Upper lobe of left lung (tissue), 6 donors: ENCODE measurements around the gene GDF3. TPM values are rescaled to one million over a fixed set of nuclear protein-coding genes. Genes with fewer than 3 reads are reported as not detected.

Experiments
- ATAC-seq, 2 donors: fragments of 200-7000 bp; cut with Tn5 transposase; one replicate each; pipeline ENCODE4 v1.9.1; 2022; ENCODE audit warnings: mild to moderate bottlenecking in 2 of 2, moderate library complexity in 2 of 2; ENCODE audit not compliant: low FRiP score in 2 of 2
- DNase-seq, 2 donors: peaks; one replicate each; pipeline ENCODE4 v3.0.0-alpha.2; 2019 to 2020
- H3K27ac ChIP-seq, 4 donors: fragments of 200-600 bp; sonication (generic); one replicate each; pipeline ENCODE4 v1.5.1; 2016 to 2019
- H3K27me3 ChIP-seq, 4 donors: fragments of 200-600 bp; sonication (generic); one replicate each; pipeline ENCODE4 v1.5.1; 2017 to 2019
- H3K36me3 ChIP-seq, 4 donors: fragments of 200-600 bp; sonication (generic); one replicate each; pipeline ENCODE4 v1.5.1; 2016 to 2019
- H3K4me1 ChIP-seq, 4 donors: fragments of 200-600 bp; sonication (generic); one replicate each; pipeline ENCODE4 v1.5.1; 2018 to 2019
- H3K4me3 ChIP-seq, 4 donors: fragments of 200-600 bp; sonication (generic); one replicate each; pipeline ENCODE4 v1.5.1; 2017 to 2019; ENCODE audit warnings: mild to moderate bottlenecking in 2 of 4, moderate library complexity in 1 of 4
- H3K9me3 ChIP-seq, 4 donors: fragments of 200-600 bp; sonication (generic); one replicate each; pipeline ENCODE4 v1.5.1; 2018 to 2019
- CTCF ChIP-seq, 6 experiments: fragments of 450-650 bp in 4 of 6; fragments of 200-600 bp in 2 of 6; sonication (generic) in 2 of 6; IDR thresholded peaks; one replicate each; pipeline ENCODE4 v1.5.1; 2016 to 2019; ENCODE audit warnings: antibody characterized with exemption in 6 of 6
- EP300 ChIP-seq, 4 donors: sonication (generic); formaldehyde crosslinking; IDR thresholded peaks; one replicate each; pipeline ENCODE4 v1.5.1; 2017; ENCODE audit warnings: antibody characterized with exemption in 4 of 4, control low read depth in 2 of 4
- POLR2A ChIP-seq, 4 donors: fragments of 450-650 bp; IDR thresholded peaks; one replicate each; pipeline ENCODE4 v1.5.1; 2016 to 2017; ENCODE audit warnings: antibody characterized with exemption in 4 of 4, mild to moderate bottlenecking in 2 of 4
- POLR2AphosphoS5 ChIP-seq, 2 donors: sonication (generic); formaldehyde crosslinking; IDR thresholded peaks; one replicate each; pipeline ENCODE4 v1.5.1; 2017; ENCODE audit warnings: antibody characterized with exemption in 2 of 2
- WGBS, 2 donors: methylation state at CpG; one replicate each; pipeline ENCODE4 v1.1.5; 2017 to 2018; 5-methylcytosine and 5-hydroxymethylcytosine counted together
- total RNA-seq, 6 donors: library from RNA; depleted of rRNA in 4 of 6; stranded (reverse); fragments of >200 nt in 4 of 6; gene quantifications; one replicate each; pipeline versions ENCODE4 v1.1.0 to v1.2.1, GENCODE V29; 2016 to 2021
- donor health status: DM: no; HTN: no; CAD: no; lungs with moderate emphysema.
- donor health status: DM: no; HTN: yes; CAD: no; lungs with severe emphysema.

The GDF3 gene
- total RNA-seq, 6 donors from 2014 or later = 0.20 TPM; not detected in 5

GRCh38 chr12:7668171-7668570 is 27.4 kb downstream of the GDF3 start:
- no peak overlapping the region for H3K27ac ChIP-seq
- no peak for ATAC-seq
- 70 to 80% methylated on average over 5 of the region's 5 CpGs for WGBS, 2 donors
- no peak for DNase-seq
- H3K36me3 ChIP-seq = no peaks in the 10 kb centered on the region
- TF ChIP-seq POLR2A (IDR thresholded peaks at IDR 0.05) (no peak), CTCF (IDR thresholded peaks at IDR 0.05) (no peak), POLR2AphosphoS5 (IDR thresholded peaks at IDR 0.05) (no peak), EP300 (IDR thresholded peaks at IDR 0.05) (no peak)
- H3K4me3 ChIP-seq = no peak overlapping the region
- no peaks in the 10 kb centered on the region for H3K9me3 ChIP-seq
- H3K27me3 ChIP-seq = no peaks in the 10 kb centered on the region
- no peaks in the 10 kb centered on the region for H3K4me1 ChIP-seq

GRCh38 chr12:7667125-7667524 is 28.4 kb downstream of the GDF3 start:
- no peaks in the 10 kb centered on the region for H3K9me3 ChIP-seq
- no peak for ATAC-seq
- no peaks in the 10 kb centered on the region for H3K36me3 ChIP-seq
- no peak for DNase-seq
- TF ChIP-seq POLR2AphosphoS5 (IDR thresholded peaks at IDR 0.05) (no peak), POLR2A (IDR thresholded peaks at IDR 0.05) (no peak), EP300 (IDR thresholded peaks at IDR 0.05) (no peak), CTCF (IDR thresholded peaks at IDR 0.05) (no peak)
- H3K27me3 ChIP-seq = no peaks in the 10 kb centered on the region
- 68 to 74% methylated on average over 4 of the region's 4 CpGs for WGBS, 2 donors
- H3K27ac ChIP-seq = no peak overlapping the region
- H3K4me1 ChIP-seq = no peaks in the 10 kb centered on the region
- H3K4me3 ChIP-seq = no peak overlapping the region

GRCh38 chr12:7666595-7666994 is 29.0 kb downstream of the GDF3 start:
- H3K36me3 ChIP-seq = no peaks in the 10 kb centered on the region
- ATAC-seq (no peak), DNase-seq (no peak)
- no peak overlapping the region for H3K4me3 ChIP-seq
- TF ChIP-seq POLR2AphosphoS5 (IDR thresholded peaks at IDR 0.05) (no peak), POLR2A (IDR thresholded peaks at IDR 0.05) (no peak), EP300 (IDR thresholded peaks at IDR 0.05) (no peak), CTCF (IDR thresholded peaks at IDR 0.05) (no peak)
- H3K4me1 ChIP-seq = no peaks in the 10 kb centered on the region
- H3K27me3 ChIP-seq = no peaks in the 10 kb centered on the region
- H3K27ac ChIP-seq = no peak overlapping the region
- no peaks in the 10 kb centered on the region for H3K9me3 ChIP-seq
- WGBS, 2 donors = 84 to 91% methylated on average over 5 of the region's 5 CpGs

GRCh38 chr12:7661741-7662140 is 33.8 kb downstream of the GDF3 start:
- no peaks in the 10 kb centered on the region for H3K9me3 ChIP-seq
- H3K4me3 ChIP-seq = no peak overlapping the region
- H3K27me3 ChIP-seq = no peaks in the 10 kb centered on the region
- DNase-seq = no peak
- no peaks in the 10 kb centered on the region for H3K4me1 ChIP-seq
- no peaks in the 10 kb centered on the region for H3K36me3 ChIP-seq
- TF ChIP-seq CTCF (IDR thresholded peaks at IDR 0.05) = no peak
- TF ChIP-seq EP300 (IDR thresholded peaks at IDR 0.05) = no peak
- TF ChIP-seq POLR2A (IDR thresholded peaks at IDR 0.05) = no peak
- TF ChIP-seq POLR2AphosphoS5 (IDR thresholded peaks at IDR 0.05) = no peak
- WGBS, 2 donors = 79 to 86% methylated on average over 5 of the region's 5 CpGs
- H3K27ac ChIP-seq = no peak overlapping the region
- ATAC-seq = no peak

GRCh38 chr12:7656121-7656520 is 39.5 kb downstream of the GDF3 start:
- ATAC-seq = no peak
- no peak overlapping the region for H3K4me3 ChIP-seq
- no peaks in the 10 kb centered on the region for H3K4me1 ChIP-seq
- TF ChIP-seq POLR2A (IDR thresholded peaks at IDR 0.05) = no peak
- no peak for TF ChIP-seq CTCF (IDR thresholded peaks at IDR 0.05)
- no peak for TF ChIP-seq EP300 (IDR thresholded peaks at IDR 0.05)
- no peak for TF ChIP-seq POLR2AphosphoS5 (IDR thresholded peaks at IDR 0.05)
- H3K27me3 ChIP-seq = no peaks in the 10 kb centered on the region
- H3K27ac ChIP-seq = no peak overlapping the region
- DNase-seq = no peak
- 66 to 70% methylated on average over 5 of the region's 5 CpGs for WGBS, 2 donors
- no peaks in the 10 kb centered on the region for H3K36me3 ChIP-seq
- no peaks in the 10 kb centered on the region for H3K9me3 ChIP-seq
